ENCODE measurements around the gene TTC28.

DNA sequence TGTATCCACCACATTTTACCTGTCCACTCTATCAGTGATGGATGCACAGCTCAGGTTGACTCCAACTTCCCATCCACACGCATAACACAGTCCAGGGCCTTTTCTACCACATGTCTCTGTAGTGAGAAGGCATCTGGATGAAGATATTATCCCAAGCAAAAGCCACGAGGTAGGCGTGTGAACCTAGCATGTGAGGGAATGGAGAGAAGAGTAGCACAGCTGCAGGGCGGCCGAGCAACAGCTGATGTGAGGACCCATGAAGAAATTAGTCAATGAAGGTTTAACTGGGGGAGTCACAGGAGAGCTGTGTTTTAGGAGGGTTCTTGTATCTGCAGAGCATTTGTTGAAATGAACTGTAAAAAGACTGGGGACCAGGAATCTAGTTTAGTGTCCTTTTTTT lies 616.0 kb downstream of the TTC28 start:
- TF ChIP-seq, protein P1, sequence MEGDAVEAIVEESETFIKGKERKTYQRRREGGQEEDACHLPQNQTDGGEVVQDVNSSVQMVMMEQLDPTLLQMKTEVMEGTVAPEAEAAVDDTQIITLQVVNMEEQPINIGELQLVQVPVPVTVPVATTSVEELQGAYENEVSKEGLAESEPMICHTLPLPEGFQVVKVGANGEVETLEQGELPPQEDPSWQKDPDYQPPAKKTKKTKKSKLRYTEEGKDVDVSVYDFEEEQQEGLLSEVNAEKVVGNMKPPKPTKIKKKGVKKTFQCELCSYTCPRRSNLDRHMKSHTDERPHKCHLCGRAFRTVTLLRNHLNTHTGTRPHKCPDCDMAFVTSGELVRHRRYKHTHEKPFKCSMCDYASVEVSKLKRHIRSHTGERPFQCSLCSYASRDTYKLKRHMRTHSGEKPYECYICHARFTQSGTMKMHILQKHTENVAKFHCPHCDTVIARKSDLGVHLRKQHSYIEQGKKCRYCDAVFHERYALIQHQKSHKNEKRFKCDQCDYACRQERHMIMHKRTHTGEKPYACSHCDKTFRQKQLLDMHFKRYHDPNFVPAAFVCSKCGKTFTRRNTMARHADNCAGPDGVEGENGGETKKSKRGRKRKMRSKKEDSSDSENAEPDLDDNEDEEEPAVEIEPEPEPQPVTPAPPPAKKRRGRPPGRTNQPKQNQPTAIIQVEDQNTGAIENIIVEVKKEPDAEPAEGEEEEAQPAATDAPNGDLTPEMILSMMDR (IDR thresholded peaks at IDR 0.05): no peak
- TF ChIP-seq POLR2AphosphoS5 (IDR thresholded peaks at IDR 0.05) (no peak), EP300 (IDR thresholded peaks at IDR 0.05) (no peak)

Data from sigmoid colon (tissue), 4 donors.